GF-D8 (cell line): Measurements from ENCODE around the gene DBF4B.
"Not testable (repeated sequence)": the region's sequence is repeated elsewhere in the genome, so short reads cannot be mapped to it uniquely, and the experiment has no call there.

ENCODE experiments used
- DNase-seq: peaks from one replicate; lab custom pipeline; 2025; lab: John Stamatoyannopoulos, UW

The DBF4B gene

GRCh38 chr17:44733753-44734152, 25.3 kb downstream of the DBF4B start:
- no peak for DNase-seq

- DNase-seq = no peak
These were observed 25.8 kb downstream of the DBF4B start for GRCh38 chr17:44734272-44734671.

GRCh38 chr17:44736551-44737240, 28.2 kb downstream of the DBF4B start:
- no peak for DNase-seq

- no peak for DNase-seq
These were observed 29.9 kb downstream of the DBF4B start for GRCh38 chr17:44738214-44738906.

- DNase-seq = no peak
These were observed 32.9 kb downstream of the DBF4B start for GRCh38 chr17:44741316-44741715.

GRCh38 chr17:44745301-44745700, 36.8 kb downstream of the DBF4B start:
- no peak for DNase-seq

GRCh38 chr17:44745738-44746137, 37.3 kb downstream of the DBF4B start:
- DNase-seq = not testable (repeated sequence)

- no peak for DNase-seq
These were observed 39.1 kb downstream of the DBF4B start for GRCh38 chr17:44747566-44747965.

- no peak for DNase-seq
These were observed 40.9 kb downstream of the DBF4B start for GRCh38 chr17:44749076-44749979.

- no peak for DNase-seq
These were observed 41.5 kb downstream of the DBF4B start for GRCh38 chr17:44749980-44750318.

GRCh38 chr17:44751331-44751730, 42.9 kb downstream of the DBF4B start:
- DNase-seq = no peak

- DNase-seq = no peak
These were observed 43.3 kb downstream of the DBF4B start for GRCh38 chr17:44751806-44752205.

- DNase-seq = no peak
These were observed 44.7 kb downstream of the DBF4B start for GRCh38 chr17:44752953-44753861.

- DNase-seq = no peak
These were observed 45.8 kb downstream of the DBF4B start for GRCh38 chr17:44754276-44754675.

GRCh38 chr17:44755180-44755579, 46.7 kb downstream of the DBF4B start:
- not testable (repeated sequence) for DNase-seq

- no peak for DNase-seq
These were observed 48.8 kb downstream of the DBF4B start for GRCh38 chr17:44757045-44757917.

- DNase-seq = no peak
These were observed 49.5 kb downstream of the DBF4B start for GRCh38 chr17:44757918-44758413.

- no peak for DNase-seq
These were observed 50.1 kb downstream of the DBF4B start, which contains the start of gene ADAM11 for GRCh38 chr17:44758414-44759085. Gene ADAM11, plus strand, starts transcription at chr17:44758988. Its CDS starts 212 bp downstream, at chr17:44759200.

GRCh38 chr17:44759086-44759915, 50.8 kb downstream of the DBF4B start:
- no peak for DNase-seq
